H1 (cell line): Measurements from ENCODE around the gene PTCH2. TPM values are rescaled to one million over a fixed set of nuclear protein-coding genes. Genes with fewer than 3 reads are reported as not detected.

Experiments
- CTCF ChIA-PET: fragments of 300-600 bp; sonication (Branson Sonifier 250); formaldehyde crosslinking; loops from one replicate; lab custom pipeline; 2021; ENCODE audit not compliant: partially characterized antibody; lab: Charles Lee
- POLR2A ChIA-PET: fragments of 300-600 bp; sonication (Branson Sonifier 250); formaldehyde crosslinking; loops from one replicate; lab custom pipeline; 2021; ENCODE audit warnings: inconsistent platforms; ENCODE audit not compliant: partially characterized antibody; lab: Charles Lee
- DNase-seq, 2 experiments: peaks; one replicate each; pipeline versions ENCODE4 v3.0.0 to v3.0.0-alpha.2; 2010 to 2022; ENCODE audit warnings: low spot score in 2 of 2, low read depth in 1 of 2, mixed read lengths in 1 of 2
- FAIRE-seq: peaks from 2 replicates; lab custom pipeline; 2011; peaks lifted over from hg19 to GRCh38; lab: Jason Lieb, UNC
- H2AFZ ChIP-seq: 2 replicates; pipeline ENCODE4 v1.8.1; 2012; ENCODE audit warnings: low read length, inconsistent platforms
- H2AK5ac ChIP-seq: 2 replicates; pipeline ENCODE4 v1.6.1; 2013; ENCODE audit warnings: low read depth, low read length
- H2BK120ac ChIP-seq: replicated peaks from 2 replicates; pipeline ENCODE3; 2013; ENCODE audit warnings: low read depth, low read length, inconsistent platforms
- H2BK12ac ChIP-seq: 2 replicates; pipeline ENCODE4 v1.6.1; 2013; ENCODE audit warnings: low read depth, low read length
- H2BK15ac ChIP-seq: 2 replicates; pipeline ENCODE4 v1.6.1; 2013; ENCODE audit warnings: low read length
- H2BK20ac ChIP-seq: 2 replicates; pipeline ENCODE4 v1.6.1; 2013; ENCODE audit warnings: low read length
- H2BK5ac ChIP-seq: 2 replicates; pipeline ENCODE4 v1.6.1; 2013; ENCODE audit warnings: low read depth, low read length
- H3K14ac ChIP-seq: 2 replicates; pipeline ENCODE4 v1.6.1; 2013; ENCODE audit warnings: inconsistent platforms; ENCODE audit not compliant: insufficient read length
- H3K18ac ChIP-seq: 2 replicates; pipeline ENCODE4 v1.6.1; 2013; ENCODE audit warnings: low read length; ENCODE audit errors: extremely low read depth
- H3K23ac ChIP-seq: 2 replicates; pipeline ENCODE4 v1.6.1; 2013; ENCODE audit warnings: inconsistent platforms; ENCODE audit not compliant: insufficient read length
- H3K23me2 ChIP-seq: 2 replicates; pipeline ENCODE4 v1.6.1; 2013; ENCODE audit warnings: low read depth, low read length
- H3K27ac ChIP-seq: 2 replicates; pipeline ENCODE4 v1.6.1; 2011; ENCODE audit warnings: low read depth, low read length, inconsistent platforms
- H3K27me3 ChIP-seq, 4 experiments: replicated peaks in 1 of 4; 1 replicate in 1 of 4; 2 replicates in 3 of 4; pipeline versions ENCODE4 v1.6.1 to v1.8.1; 2011 to 2013; ENCODE audit warnings: low read length in 3 of 4, mild to moderate bottlenecking in 3 of 4, inconsistent platforms in 2 of 4, mixed read lengths in 2 of 4, moderate library complexity in 1 of 4; ENCODE audit not compliant: control insufficient read depth in 3 of 4, insufficient read depth in 3 of 4; ENCODE audit errors: extremely low read depth in 1 of 4
- H3K36me3 ChIP-seq, 4 experiments: 2 replicates each; pipeline versions ENCODE4 v1.6.1 to v1.8.1; 2011 to 2013; ENCODE audit warnings: mild to moderate bottlenecking in 4 of 4, low read length in 3 of 4, moderate library complexity in 2 of 4, control low read depth in 1 of 4, inconsistent platforms in 1 of 4; ENCODE audit not compliant: insufficient read depth in 4 of 4, control insufficient read depth in 2 of 4
- H3K4ac ChIP-seq: replicated peaks from 2 replicates; pipeline ENCODE3; 2013; ENCODE audit warnings: low read length, low read depth, mixed read lengths, inconsistent platforms; ENCODE audit not compliant: insufficient read length
- H3K4me1 ChIP-seq, 4 experiments: replicated peaks in 1 of 4; 1 replicate in 1 of 4; 2 replicates in 3 of 4; pipeline versions ENCODE4 v1.6.1 to v1.8.1; 2011 to 2013; ENCODE audit warnings: low read length in 3 of 4, inconsistent platforms in 2 of 4, mixed read lengths in 1 of 4; ENCODE audit not compliant: insufficient read depth in 4 of 4, control insufficient read depth in 3 of 4
- H3K4me2 ChIP-seq, 2 experiments: 2 replicates each; pipeline versions ENCODE4 v1.6.1 to v1.8.1; 2011 to 2013; ENCODE audit warnings: low read depth in 2 of 2, low read length in 2 of 2, control low read depth in 1 of 2, inconsistent platforms in 1 of 2, mild to moderate bottlenecking in 1 of 2; ENCODE audit not compliant: insufficient read depth in 1 of 2
- H3K4me3 ChIP-seq, 4 experiments: fragments of 200-600, 300-600 bp in 1 of 4; sonication (generic), shearing (Covaris generic), sonication (Bioruptor Twin) in 1 of 4; 2 replicates each; pipeline versions ENCODE4 v1.5.1 to v1.8.1; 2011 to 2016; ENCODE audit warnings: low read length in 4 of 4, low read depth in 3 of 4, control low read depth in 2 of 4, inconsistent platforms in 2 of 4, mild to moderate bottlenecking in 2 of 4, mixed read lengths in 1 of 4, moderate library complexity in 1 of 4; ENCODE audit not compliant: insufficient read depth in 2 of 4; ENCODE audit errors: extremely low read depth in 1 of 4
- H3K56ac ChIP-seq: replicated peaks from 2 replicates; pipeline ENCODE3; 2013; ENCODE audit warnings: low read depth, mild to moderate bottlenecking, mixed read lengths, low read length, inconsistent platforms; ENCODE audit not compliant: insufficient read length
- H3K79me1 ChIP-seq: 2 replicates; pipeline ENCODE4 v1.6.1; 2013; ENCODE audit warnings: low read depth, low read length, control low read depth
- H3K79me2 ChIP-seq, 2 experiments: 2 replicates each; pipeline versions ENCODE4 v1.6.1 to v1.8.1; 2012 to 2013; ENCODE audit warnings: low read length in 2 of 2, mild to moderate bottlenecking in 2 of 2, inconsistent platforms in 1 of 2; ENCODE audit not compliant: insufficient read depth in 2 of 2, control insufficient read depth in 1 of 2
- H3K9ac ChIP-seq, 4 experiments: replicated peaks in 1 of 4; 1 replicate in 1 of 4; 2 replicates in 3 of 4; pipeline versions ENCODE4 v1.6.1 to v1.8.1; 2011 to 2013; ENCODE audit warnings: low read depth in 3 of 4, low read length in 3 of 4, control low read depth in 2 of 4, mild to moderate bottlenecking in 2 of 4, moderate library complexity in 2 of 4, inconsistent platforms in 1 of 4; ENCODE audit errors: extremely low read depth in 1 of 4
- H3K9me3 ChIP-seq, 2 experiments: 2 replicates each; pipeline versions ENCODE4 v1.6.1 to v1.8.1; 2012 to 2013; ENCODE audit warnings: mild to moderate bottlenecking in 2 of 2, moderate library complexity in 2 of 2, control low read depth in 1 of 2, inconsistent platforms in 1 of 2, low read depth in 1 of 2, low read length in 1 of 2, mixed read lengths in 1 of 2; ENCODE audit not compliant: insufficient read depth in 2 of 2
- H4K20me1 ChIP-seq, 2 experiments: replicated peaks in 1 of 2; 2 replicates each; pipeline versions ENCODE3 to v1.8.1; 2011 to 2013; ENCODE audit warnings: inconsistent platforms in 2 of 2, low read length in 2 of 2, mild to moderate bottlenecking in 1 of 2; ENCODE audit not compliant: insufficient read depth in 2 of 2, control insufficient read depth in 1 of 2
- H4K5ac ChIP-seq: 2 replicates; pipeline ENCODE4 v1.6.1; 2013; ENCODE audit warnings: low read length, low read depth, mixed read lengths, inconsistent platforms; ENCODE audit not compliant: insufficient read length
- H4K8ac ChIP-seq: 2 replicates; pipeline ENCODE4 v1.8.0; 2013; ENCODE audit warnings: mild to moderate bottlenecking, moderate library complexity, low read length, inconsistent platforms; ENCODE audit not compliant: insufficient read depth; ENCODE audit errors: extremely low read depth
- H4K91ac ChIP-seq: replicated peaks from 2 replicates; pipeline ENCODE3; 2013; ENCODE audit warnings: low read length, mixed read lengths, inconsistent platforms; ENCODE audit not compliant: insufficient read length
- HDAC6 ChIP-seq: IDR thresholded peaks from one replicate; pipeline ENCODE4 v1.7.1; 2012; ENCODE audit warnings: low read depth, mild to moderate bottlenecking, inconsistent platforms, low read length, moderate library complexity
- JUN ChIP-seq: IDR thresholded peaks from 2 replicates; pipeline ENCODE4 v1.6.1; 2011; ENCODE audit warnings: low read depth, mild to moderate bottlenecking, improper control_type of control experiment, low read length
- KDM5A ChIP-seq: fragments of 200-600 bp; IDR thresholded peaks from 2 replicates; pipeline ENCODE4 v1.7.1; 2012; ENCODE audit warnings: mild to moderate bottlenecking, low read length, inconsistent platforms, mixed read lengths
- PHF8 ChIP-seq: fragments of 200-600 bp; sonication (generic); conservative IDR thresholded peaks from 2 replicates; pipeline ENCODE4 v1.7.1; 2012; ENCODE audit warnings: low read depth, mild to moderate bottlenecking, inconsistent platforms, low read length, moderate library complexity
- POLR2AphosphoS5 ChIP-seq: IDR thresholded peaks from 2 replicates; pipeline ENCODE4 v1.6.1; 2011; ENCODE audit warnings: low read depth, low read length
- RNF2 ChIP-seq: fragments of 200-900, 300-1000 bp; sonication (generic); IDR thresholded peaks from 2 replicates; pipeline ENCODE4 v1.7.1; 2016; ENCODE audit warnings: borderline replicate concordance, low read depth, mild to moderate bottlenecking, antibody characterized with exemption, low read length; ENCODE audit not compliant: poor library complexity, severe bottlenecking; ENCODE audit errors: missing control alignments
- SAP30 ChIP-seq: fragments of 300-600 bp; sonication (generic); IDR thresholded peaks from 2 replicates; pipeline ENCODE4 v1.7.1; 2012; ENCODE audit warnings: low read length, moderate library complexity, mild to moderate bottlenecking, inconsistent platforms; ENCODE audit not compliant: insufficient read depth, insufficient replicate concordance
- SP4 ChIP-seq: IDR thresholded peaks from 2 replicates; pipeline ENCODE4 v1.6.1; 2012; ENCODE audit warnings: low read length, inconsistent platforms
- WGBS, 2 experiments: shearing (Covaris generic) in 1 of 2; methylation state at CpG; one replicate each; pipeline versions ENCODE4 v1.1.6 to v1.1.7; 2013 to 2015; ENCODE audit warnings: low lambda C conversion rate in 2 of 2, mixed read lengths in 2 of 2, inconsistent platforms in 1 of 2, low coverage in 1 of 2, missing lambda C conversion rate in 1 of 2; ENCODE audit not compliant: insufficient replicate concordance in 2 of 2, insufficient coverage in 1 of 2, insufficient read length in 1 of 2; ENCODE audit errors: extremely low coverage in 1 of 2, missing lambda C conversion rate in 1 of 2; 5-methylcytosine and 5-hydroxymethylcytosine counted together
- polyA plus RNA-seq, 7 experiments: library from polyadenylated mRNA; depleted of rRNA in 3 of 7; stranded (reverse) in 5 of 7; unstranded in 2 of 7; fragments of >200 nt in 5 of 7; fragments of 200-250 nt in 2 of 7; gene quantifications; 1 replicate in 5 of 7; 2 replicates in 1 of 7; 4 replicates in 1 of 7; pipeline versions ENCODE4 v1.2.1 to v1.2.3, GENCODE V29; 2011 to 2013; ENCODE audit warnings: missing spikeins in 2 of 7, mixed read lengths in 2 of 7
- total RNA-seq: library from RNA; stranded (reverse); fragmentation: NEBNext Ultra II Directional; extraction: Animal tissue kit (Norgen Biotek cat#: 25700); gene quantifications from 2 replicates; pipeline ENCODE4 v1.2.1, GENCODE V29; 2021
- TF ChIP-seq, protein P1 (sequence below), 3 experiments: IDR thresholded peaks; 1 replicate in 2 of 3; 2 replicates in 1 of 3; pipeline versions ENCODE4 v1.5.1 to v1.6.1; 2011; ENCODE audit warnings: low read length in 3 of 3, mild to moderate bottlenecking in 3 of 3, inconsistent platforms in 2 of 3, low read depth in 1 of 3, moderate library complexity in 1 of 3; ENCODE audit not compliant: insufficient read depth in 1 of 3; ENCODE audit errors: control extremely low read depth in 1 of 3

PTCH2 gene
- total and polyA plus RNA-seq, 2 of the 8 experiments (the other 6 are each of a cell fraction or from before 2014, with no cell fraction given): 0.35 to 1.2 TPM

DNA sequence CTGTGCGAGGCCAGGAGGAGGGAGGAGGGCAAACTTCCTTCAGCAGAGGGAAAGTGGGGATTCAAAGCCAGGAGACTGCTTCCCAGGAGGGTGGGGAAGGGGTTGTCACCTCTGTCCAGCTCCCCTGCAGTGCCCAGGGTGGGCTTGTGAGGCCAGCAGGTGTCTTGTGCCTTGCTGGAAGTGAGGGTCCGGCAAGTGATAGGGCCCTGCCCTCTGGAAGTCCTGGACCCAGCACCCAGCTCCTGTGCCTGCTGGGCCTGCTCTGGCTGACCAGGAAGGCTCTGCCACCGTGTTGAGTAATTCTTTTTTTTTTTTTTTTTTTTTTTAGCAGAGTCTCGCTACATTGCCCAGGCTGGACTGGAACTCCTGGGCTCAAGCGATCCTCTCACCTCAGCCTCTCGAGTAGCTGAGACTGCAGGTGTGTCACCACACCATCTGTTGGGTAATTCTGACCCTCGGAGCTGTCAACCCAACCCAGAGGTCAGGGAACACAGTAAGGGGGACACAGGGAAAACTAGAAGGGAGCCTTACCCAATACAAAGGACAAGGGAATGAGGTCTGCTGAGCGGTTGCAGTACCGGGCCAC lies 56.1 kb downstream of the PTCH2 start:
- H2BK5ac ChIP-seq: peak overlapping the region; percentile 60; the same call in 1 of the 2 replicates
- no peak overlapping the region for H2AFZ ChIP-seq
- H3K18ac ChIP-seq: peak overlapping the region; percentile 97
- H2BK120ac ChIP-seq: no peak overlapping the region
- H3K56ac ChIP-seq: no peak overlapping the region
- H2BK15ac ChIP-seq: peak overlapping the region; percentile 99
- H3K4me3 ChIP-seq: peak overlapping the region; percentile 17 to 58 (median 46); a peak in 7 of 8 replicates
- H3K9me3 ChIP-seq: no peaks in the 10 kb centered on the region
- no peaks in the 10 kb centered on the region for H4K20me1 ChIP-seq
- FAIRE-seq: no peak
- peak overlapping the region; percentile 64 to 74 for H3K4me2 ChIP-seq
- H4K91ac ChIP-seq: peak overlapping the region; percentile 90
- H2BK12ac ChIP-seq: peak overlapping the region; percentile 96; the same call in 1 of the 2 replicates
- H3K23me2 ChIP-seq: peaks cover 6% of the 10 kb centered on the region; the same call in 1 of the 2 replicates
- DNase-seq: no peak
- no peak overlapping the region for H2AK5ac ChIP-seq
- H3K4me1 ChIP-seq: peaks cover 4 to 18% (median 14%) of the 10 kb centered on the region in 4 experiments
- H4K8ac ChIP-seq: no peak overlapping the region; the same call in 1 of the 2 replicates
- H3K9ac ChIP-seq: peak overlapping the region in 2 of 4 experiments; percentile 17 to 45; a peak in 1 of 7 replicates
- no peak overlapping the region for H3K14ac ChIP-seq
- 0 out of 2 replicates have a peak overlapping the region, but pooled peaks have one; percentile 75 for H2BK20ac ChIP-seq
- H3K27ac ChIP-seq: no peak overlapping the region
- no peaks in the 10 kb centered on the region for H3K79me2 ChIP-seq
- H3K36me3 ChIP-seq: no peaks in the 10 kb centered on the region
- H3K27me3 ChIP-seq: peaks cover 0 to 7% (median 2%) of the 10 kb centered on the region in 4 experiments; a peak in 3 of 7 replicates
- no peak overlapping the region for H3K23ac ChIP-seq
- WGBS, 2 experiments: 84% methylated on average over 7 of the region's 9 CpGs; no CpG with 5 or more reads in 1 of the 2 experiments
- no peak overlapping the region for H4K5ac ChIP-seq
- H3K79me1 ChIP-seq: 0 out of 2 replicates have a peak, but pooled peaks cover 2% of the 10 kb centered on the region
- no peak overlapping the region for H3K4ac ChIP-seq
- POLR2A ChIA-PET: interaction anchor here (1.0 to 23.6 kb wide), 10 partner anchors 9 to 61 kb away, joined by 3 to 428 read pairs (median 20); partner anchors contain the start of genes BTBD19, DYNLT4, PLK3 and RNU5D-1
- CTCF ChIA-PET: interaction anchor here (0.6 to 10.4 kb wide), 21 partner anchors 10 to 815 kb away, joined by 3 to 67 read pairs (median 6); partner anchors contain the start of genes BTBD19, DYNLT4, HECTD3 and PLK3
- TF ChIP-seq SP4 (no peak), RNF2 (no peak), HDAC6 (no peak), PHF8 (no peak), POLR2AphosphoS5 (no peak), KDM5A (no peak), JUN (no peak), SAP30 (no peak)
- TF ChIP-seq, protein P1, sequence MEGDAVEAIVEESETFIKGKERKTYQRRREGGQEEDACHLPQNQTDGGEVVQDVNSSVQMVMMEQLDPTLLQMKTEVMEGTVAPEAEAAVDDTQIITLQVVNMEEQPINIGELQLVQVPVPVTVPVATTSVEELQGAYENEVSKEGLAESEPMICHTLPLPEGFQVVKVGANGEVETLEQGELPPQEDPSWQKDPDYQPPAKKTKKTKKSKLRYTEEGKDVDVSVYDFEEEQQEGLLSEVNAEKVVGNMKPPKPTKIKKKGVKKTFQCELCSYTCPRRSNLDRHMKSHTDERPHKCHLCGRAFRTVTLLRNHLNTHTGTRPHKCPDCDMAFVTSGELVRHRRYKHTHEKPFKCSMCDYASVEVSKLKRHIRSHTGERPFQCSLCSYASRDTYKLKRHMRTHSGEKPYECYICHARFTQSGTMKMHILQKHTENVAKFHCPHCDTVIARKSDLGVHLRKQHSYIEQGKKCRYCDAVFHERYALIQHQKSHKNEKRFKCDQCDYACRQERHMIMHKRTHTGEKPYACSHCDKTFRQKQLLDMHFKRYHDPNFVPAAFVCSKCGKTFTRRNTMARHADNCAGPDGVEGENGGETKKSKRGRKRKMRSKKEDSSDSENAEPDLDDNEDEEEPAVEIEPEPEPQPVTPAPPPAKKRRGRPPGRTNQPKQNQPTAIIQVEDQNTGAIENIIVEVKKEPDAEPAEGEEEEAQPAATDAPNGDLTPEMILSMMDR (IDR thresholded peaks at IDR 0.05; ENCODE audit: control extremely low read depth in 1 of 3, insufficient read depth in 1 of 3, low read depth in 1 of 3, low read length in 3 of 3): no peak
